EH (cell line): ENCODE data around the gene F12.
A peak's percentile ranks its signal among the peaks of the same experiment; 100 is the strongest.
"Not testable (repeated sequence)": the region's sequence is repeated elsewhere in the genome, so short reads cannot be mapped to it uniquely, and the experiment has no call there.

ENCODE experiments used
- DNase-seq: peaks from one replicate; pipeline ENCODE4 v3.0.0-alpha.2; 2015; ENCODE audit warnings: low read depth

F12 gene

DNA sequence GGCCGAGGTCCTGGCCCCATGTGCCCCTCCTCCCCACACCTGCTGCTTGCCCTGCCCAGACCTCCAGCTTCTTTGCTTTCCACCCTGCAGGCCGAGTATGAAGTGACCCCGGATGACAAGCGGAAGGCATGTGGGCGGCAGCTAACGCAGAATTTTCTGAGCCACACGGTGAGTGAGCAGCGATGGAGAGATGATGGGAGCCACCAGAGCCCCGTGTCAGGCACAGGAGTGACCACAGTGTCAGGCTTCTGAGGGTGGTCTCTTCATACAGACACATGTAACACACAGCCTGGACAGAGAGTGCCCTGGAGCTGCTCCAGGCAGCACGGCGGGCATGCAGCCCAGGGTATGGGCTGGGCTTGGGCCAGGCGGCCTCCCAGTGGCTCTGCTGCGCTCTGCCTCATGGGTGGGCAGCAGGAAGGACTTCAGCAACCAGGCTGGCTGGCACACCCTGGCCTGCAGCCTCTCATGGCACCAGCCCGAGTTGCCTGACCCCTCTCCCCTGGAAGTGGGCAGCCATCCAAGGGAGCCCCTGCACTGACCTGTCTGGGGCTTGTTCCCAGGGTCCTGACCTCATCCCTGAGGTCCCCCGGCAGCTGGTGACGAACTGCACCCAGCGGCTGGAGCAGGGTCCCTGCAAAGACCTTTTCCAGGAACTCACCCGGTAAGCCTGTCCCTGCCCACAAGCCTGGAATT lies 22.9 kb upstream of the F12 start:
- DNase-seq: no peak

DNA sequence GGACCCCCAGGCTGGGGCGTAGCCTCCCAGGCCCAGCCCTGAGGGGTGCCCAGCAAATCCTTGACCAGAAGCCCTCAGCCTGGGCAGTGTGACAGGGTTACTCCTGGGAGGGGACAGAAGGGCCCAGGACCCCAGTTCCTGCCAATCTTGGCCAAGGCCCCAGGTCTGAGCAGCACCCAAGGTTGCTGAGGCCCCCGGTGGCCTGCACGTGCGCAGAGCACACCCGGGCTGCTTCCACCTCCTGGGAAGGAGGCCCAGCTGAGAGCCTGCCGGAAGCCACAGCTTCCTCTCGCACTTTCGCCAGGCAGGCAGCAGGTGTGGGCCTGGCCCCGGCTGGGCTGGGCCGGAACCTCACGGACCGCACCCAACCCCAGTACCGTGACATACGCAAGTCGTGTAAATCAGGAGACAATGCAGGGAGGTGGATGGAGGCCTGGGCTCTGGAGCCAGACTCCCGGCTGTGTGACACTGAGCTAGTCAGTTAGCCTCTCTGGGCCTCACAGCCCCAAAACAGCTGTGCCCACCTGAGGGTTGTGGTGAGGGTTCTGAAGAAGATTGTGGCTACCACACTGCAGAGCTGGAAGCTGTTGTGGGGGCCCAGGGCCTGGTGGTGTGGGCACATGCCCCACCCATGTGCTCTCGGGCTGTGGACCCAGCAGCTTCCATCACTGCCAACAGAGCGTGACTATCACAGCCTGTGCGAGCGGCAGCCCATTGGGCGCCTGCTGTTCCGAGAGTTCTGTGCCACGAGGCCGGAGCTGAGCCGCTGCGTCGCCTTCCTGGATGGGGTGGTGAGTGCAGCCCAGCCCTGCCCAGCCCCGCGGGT lies 22.2 kb upstream of the F12 start:
- DNase-seq: no peak

DNA sequence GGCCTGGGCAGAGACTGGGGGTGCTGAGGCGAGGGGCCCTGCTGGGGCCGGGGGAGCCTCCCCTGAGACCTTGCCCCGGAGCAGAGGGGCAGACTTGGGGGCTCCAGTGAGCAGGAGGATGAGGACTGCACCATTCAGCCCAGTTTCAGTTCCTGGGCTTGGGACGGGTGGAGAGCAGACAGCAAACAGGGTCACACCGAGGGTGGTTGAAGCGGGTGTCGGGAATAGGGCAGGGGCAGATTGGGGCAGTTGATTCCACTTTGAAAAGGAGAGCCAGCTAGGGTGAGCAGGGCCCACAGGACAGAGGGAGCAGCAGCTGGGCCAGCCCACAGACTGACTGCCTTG lies 21.6 kb upstream of the F12 start:
- DNase-seq: no peak

DNA sequence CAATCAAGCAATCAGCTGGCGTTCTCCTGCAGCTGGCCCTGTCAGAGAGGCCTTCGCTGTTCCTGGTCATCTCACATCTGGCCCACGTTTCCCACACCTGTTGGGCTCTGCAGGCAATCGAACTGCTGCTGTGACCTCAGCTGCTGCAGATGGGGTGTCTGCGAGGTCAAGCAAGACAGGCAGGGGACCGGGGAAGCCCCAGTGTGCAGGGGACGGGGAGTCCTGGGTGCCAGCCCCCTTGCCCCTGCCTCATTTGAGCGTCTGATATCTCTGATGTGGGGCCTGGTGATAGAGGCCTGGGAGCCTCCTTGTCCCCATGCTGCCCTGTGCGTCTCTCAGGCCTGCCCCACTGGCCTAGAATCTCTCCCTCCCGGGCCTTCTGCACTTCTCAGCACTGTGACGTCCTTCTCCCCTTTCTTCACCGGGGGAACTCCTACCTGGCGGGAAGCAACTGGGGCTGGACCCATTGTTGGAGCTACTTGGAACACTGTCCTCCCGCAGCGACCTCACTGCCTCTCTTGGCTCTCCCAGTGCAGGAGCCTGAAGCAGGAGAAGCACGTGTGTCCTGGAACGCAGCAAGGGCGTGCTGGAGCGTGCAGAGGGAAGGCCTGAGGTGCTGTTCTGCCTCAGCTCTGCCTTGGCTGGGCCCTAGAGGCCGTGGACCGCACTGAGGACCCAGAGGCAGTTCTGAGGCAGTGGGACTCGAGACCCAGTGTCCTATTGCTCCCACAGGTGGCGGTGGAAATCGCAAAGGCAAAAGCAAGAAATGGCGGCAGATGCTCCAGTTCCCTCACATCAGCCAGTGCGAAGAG lies 21.0 kb upstream of the F12 start:
- no peak for DNase-seq

DNA sequence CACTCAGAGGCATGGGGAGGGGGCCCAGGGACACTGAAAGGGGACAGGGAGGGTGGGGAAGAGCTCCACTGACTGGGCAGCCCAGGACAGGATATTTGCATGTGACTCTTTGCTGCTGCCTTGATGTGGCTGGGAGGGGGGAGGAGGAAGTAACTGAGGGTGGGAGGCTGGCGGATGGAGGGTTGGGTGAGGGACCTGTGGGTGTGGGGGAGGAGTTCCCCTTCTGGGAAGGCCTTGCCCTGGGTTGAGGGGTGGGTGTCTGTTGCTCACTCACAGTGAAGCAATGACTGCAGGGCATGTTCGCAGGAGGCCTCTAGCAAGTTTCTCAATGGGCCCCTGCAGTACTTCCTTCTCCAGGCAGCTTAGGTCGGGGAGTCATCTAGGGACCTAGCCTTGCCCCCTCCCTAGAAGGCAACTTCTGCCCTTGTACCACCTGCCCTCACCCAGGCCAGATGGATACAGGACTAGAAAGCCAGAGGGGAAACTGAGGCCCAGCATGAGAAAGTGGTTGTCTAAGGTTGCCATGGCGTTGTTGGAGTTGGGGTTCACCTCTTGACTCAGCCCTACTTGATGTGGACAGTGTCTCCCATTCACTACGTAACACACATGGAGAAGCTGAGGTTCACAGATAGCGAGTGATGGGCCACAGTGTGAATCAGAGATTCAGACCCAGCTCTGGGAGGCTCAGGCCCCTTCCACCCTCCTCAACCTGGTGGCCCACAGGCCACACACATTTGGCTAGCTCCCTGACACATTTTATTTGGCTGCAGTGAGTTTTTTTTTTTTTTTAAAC lies 20.1 kb upstream of the F12 start:
- no peak for DNase-seq

DNA sequence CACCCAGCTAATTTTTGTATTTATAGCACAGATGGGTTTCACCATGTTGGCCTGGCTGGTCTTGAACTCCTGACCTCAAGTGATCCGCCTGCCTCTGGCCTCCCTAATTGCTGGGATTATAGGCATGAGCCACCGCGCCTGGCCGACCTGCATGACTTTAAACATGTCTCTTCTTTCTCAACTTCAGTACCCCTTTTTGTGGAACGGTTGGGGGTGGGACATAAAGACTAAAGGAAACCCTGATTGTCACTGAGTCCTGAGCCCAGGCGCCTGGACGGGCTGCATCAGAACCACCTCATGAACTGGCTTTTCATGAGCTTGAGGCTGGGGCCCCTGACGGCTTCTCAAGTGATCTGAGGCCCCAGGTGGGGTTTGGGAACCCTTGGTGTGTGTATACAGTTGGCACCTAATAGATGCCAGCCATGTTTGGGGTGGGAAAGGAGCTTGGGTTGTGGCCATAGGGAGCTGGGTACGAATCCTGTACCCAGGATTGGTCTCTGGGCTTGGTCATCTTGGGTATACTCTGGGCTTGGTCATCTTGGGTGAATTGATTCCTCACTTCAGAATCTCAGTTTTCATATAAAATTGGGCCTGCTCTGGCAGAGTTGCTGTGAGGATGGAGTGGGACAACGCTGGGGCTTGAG lies 19.3 kb upstream of the F12 start:
- no peak for DNase-seq

DNA sequence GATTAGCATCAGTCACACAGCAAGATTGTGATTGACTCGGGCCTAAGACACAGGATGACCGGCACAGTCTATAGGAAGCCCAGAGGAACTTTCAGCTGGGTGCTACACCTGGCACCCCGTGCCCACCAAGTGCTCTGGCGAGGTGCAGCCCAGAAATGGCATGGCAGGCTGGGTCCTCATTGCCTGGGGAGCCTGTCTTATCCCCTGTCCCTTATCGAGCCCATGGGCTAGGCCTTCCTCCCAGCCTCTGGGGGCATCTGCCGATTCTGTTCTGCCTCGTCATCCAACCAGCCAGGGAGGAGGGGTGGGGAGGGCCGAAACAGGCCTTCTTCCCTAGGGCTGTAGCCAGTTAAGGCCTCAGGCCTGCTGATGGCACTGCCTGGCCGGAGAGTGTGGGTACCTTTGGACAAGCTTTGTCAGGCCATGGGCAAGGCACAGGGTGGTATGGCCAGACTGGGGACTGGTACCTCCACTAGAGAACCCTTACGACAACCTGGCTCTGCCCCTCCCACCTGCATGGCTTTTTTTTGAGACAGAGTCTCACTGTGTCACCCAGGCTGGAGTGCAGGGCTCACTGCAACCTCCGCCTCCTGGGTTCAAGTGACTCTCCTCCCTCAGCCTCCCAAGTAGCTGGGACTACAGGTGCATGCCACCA lies 18.7 kb upstream of the F12 start:
- no peak for DNase-seq

DNA sequence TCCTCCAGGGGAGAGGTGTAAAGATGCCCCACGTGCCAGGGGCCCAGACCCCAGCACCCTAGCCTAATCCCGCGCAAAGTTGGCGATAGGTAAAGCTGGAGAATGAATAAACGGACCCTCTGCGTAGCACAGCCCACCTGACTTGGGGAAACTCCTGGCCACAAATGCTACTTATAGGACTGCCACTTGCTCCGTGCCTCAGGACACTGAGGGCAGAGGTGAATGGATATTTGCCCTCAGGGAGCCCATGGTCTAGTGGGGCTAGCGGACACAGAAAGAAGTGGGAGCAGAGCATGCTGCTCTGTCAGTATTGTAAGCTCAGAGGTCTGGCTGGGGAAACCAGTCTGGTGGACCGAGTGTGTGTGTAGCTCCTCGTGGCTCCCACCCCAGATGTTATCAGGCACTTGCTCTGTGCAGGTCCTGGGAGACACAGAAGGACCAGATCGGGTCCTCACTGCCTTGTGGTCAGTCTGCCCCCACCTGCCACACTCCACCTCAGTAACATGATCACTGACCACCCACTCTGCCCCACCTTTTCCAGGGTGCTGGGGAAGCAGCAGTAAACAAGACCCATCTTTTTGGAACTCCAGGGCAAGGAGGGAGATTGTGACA lies 18.0 kb upstream of the F12 start:
- DNase-seq: peak; percentile 27

DNA sequence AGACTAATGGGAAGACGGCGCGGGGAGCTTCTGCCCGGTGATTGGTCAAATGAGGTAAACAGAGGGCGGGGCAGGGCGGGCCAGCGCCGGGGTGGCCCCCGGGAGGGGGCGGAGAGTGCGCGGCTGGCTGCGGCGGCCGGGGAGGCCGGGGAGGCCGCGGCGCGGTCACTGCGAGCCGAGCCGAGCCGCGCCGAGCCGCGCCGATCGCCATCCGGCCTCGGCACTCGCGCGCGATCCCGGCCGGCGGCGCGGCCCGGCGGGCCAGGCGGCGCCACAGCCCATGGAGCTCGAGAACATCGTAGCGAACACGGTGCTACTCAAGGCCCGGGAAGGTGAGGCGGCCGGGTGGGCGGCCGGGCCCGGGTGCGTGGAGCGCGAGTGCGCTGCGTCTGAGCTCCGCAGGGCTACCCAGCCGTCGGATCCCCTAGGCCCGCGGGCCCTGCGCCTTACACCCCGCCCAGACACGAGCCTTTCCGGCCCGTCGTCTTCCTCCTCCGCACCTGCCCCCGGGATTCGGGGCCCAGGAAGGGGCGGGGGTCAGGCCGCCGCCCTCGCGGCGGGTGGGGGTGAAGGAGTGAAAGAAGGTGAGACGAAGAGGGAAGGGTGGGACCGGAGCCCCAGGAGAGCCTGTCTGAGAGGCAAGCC lies 17.3 kb upstream of the F12 start, which contains the start of gene GRK6:
Gene GRK6 (plus strand): TSS at position 111 of the 645 bp plus-strand sequence. CDS start 170 bp downstream, at position 281.
- no peak for DNase-seq

DNA sequence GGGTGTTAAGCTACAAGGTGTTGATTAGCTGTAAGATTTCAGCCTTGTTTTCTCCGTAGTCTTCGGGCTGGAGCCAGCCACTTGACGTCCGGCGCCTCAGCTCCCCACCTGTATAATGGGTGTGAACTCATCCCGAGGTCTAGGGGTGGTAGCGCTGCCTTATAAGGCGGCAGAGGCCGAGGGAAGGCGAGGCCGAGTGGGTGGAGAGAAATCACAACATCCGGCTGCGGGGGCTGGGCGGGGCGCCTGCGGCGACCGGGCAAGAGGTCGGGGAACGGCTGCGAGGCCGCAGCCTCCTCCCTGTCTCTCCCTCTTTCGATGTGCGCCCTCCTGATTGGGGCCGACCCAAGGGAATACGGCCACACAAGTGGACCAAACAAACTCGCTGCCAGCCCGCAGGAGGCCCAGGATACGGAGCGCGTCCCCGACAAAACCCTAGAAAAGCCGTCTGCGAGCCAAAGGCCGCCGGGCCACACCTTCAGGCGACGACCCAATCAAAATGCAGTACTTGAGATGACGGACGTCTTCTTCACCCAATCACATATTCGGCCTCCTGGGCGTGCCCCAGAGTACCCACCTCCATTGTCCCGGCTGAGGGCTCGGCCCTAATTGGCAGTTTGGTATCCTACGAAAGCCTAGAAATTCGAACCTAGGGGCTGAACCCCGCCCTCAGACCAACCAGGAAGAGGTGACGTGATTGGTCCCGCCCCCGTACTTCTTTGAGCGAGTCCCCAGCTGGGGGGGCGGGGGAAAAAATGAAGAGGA lies 16.6 kb upstream of the F12 start:
- peak; percentile 100 for DNase-seq

DNA sequence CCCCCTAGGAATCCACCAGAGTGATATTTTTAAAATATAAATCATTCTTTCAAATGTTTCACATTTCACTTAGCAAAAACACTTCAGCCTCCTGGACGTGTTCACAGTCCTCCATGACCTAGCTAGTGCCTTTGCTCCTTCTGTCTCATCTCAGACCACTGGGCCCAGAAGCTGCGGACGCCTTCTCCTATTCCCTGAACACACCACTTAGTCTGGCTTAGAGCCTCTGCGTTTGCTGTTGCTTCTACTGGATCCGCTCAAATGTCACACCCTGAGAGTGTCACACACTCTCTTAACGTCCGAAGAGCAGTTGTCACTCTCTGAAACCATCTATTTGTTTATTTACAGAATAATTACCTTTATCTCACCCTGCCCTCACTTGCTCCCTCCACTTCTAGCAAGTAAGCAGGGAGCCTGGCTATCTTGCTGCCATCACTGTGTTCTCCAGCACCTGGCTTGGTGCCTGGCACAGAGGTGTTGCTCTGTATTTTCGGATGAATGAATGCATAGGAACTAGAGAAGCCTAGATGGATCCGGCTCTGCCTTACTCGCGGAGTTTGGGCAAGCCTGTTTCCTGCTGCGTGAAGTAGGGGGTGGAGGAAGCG lies 15.9 kb upstream of the F12 start:
- no peak for DNase-seq

DNA sequence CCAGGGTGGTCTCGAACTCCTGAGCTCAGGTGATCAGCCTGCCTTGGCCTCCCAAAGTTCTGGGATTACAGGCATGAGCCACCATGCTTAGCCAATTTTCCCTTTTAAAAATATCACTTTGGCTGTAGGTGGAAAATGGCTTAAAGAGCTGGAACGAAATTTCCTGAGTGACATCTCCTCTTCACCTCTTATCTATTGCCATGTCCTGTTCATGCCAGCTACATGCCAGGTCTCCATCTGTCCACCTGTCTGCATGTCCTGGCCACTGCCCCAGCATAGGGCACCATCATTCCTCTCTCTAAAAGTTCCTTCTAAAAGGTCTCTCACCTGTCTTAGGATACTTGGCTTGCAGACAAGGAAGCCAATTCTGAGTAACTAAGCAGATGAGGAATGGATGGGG lies 14.3 kb upstream of the F12 start:
- DNase-seq: no peak

DNA sequence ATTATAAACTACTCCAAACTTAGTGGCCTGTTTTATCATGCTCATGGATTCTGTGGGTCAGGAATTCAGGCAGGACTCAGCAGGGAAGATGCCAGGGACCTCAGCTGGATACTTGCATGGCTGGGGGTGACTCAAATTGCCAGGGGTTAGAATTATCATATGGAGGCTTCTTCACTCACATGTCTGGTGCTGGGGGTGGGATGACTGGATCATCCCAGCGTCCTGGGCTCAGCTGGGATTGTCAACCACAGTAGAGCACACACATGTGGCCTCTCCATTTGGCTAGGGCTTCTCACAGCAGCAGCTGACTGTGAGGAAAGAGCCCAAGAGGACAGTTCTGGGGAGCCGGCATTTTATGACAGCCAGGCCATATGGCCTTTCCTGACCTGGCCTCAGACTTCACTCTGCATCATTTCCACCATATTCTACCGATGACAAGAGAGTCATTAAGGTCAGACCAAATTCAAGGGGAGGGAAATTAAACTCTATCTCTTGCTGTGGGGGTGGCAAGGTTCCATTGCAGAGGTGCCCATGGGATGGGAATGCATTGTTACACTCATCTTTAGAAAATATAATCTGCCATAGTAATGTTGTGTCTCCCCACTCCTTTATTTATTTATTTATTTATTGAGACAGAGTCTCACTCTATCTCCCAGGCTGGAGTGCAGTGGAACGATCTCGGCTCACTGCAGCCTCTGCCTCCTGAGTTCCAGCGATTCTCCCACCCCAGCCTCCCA lies 11.9 kb upstream of the F12 start:
- peak; percentile 57 for DNase-seq

DNA sequence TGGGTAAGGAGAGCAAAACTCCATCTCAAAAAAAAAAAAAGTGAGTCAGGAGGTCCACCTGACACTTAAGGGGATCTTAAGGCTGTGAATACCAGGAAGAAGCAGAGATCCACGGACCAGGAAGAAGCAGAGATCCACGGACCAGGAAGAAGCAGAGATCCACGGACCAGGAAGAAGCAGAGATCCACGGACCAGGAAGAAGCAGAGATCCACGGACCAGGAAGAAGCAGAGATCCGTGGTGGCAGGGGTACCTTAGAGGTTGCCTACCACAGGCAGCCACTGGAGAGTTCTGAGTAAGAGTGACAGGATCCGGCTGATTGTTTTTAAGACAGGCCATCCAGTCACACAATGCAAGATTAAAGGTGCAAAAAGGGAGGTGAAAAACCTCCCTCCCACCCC lies 11.1 kb upstream of the F12 start:
- not testable (repeated sequence) for DNase-seq

DNA sequence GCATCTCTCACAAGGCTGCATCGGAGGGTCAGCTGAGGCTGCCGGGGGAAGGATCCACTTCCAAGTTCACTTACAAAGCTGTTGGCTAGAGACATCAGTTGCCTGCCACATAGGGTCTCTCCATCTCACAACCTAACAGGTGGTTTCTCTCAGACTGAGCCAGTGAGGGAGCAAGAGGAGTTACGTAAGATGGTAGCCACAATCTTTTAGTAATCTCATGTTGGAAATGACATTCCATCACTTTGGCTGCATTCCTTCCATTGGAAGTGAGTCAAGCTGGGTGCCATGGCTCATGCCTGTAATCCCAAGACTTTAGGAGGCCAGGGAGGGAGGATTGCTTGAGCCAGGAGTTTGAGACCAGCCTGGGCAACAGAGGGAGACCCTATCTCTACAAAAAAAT lies 9.7 kb upstream of the F12 start:
- DNase-seq: peak; percentile 72

DNA sequence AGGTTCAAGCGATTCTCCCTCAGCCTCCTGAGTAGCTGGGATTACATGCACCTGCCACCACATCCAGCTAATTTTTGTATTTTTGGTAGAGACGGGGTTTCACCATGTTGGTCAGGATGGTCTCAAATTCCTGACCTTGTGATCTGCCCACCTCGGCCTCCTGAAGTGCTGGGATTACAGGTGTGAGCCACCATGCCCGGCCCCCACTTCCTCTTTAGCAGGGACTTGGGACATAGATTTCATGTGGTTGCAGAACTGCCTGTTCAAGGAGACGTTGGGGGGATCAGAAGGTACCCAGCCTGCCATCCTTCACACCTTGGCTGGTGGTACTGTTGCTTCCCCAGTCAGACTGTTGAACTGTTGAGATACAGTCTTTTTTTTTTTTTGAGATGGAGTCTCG lies 7.7 kb upstream of the F12 start:
- DNase-seq: not testable (repeated sequence)

DNA sequence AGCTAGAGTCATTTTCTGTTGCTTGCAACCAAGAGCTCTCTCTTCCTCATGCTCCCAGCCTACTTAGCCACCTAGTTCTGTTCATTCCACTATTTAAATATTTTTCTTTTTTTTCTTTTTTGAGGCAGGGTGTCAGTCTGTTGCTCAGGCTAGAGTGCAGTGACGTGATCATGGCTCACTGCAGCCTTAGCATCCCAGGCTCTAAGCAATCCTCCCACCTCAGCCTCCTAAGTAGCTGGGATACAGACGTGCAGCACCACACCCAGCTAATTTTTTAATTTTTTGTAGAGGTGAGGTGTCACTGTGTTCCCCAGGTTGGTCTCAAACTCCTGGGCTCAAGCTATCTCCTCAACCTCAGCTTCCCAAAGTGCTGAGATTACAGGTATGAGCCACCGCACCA lies 5.1 kb upstream of the F12 start:
- no peak for DNase-seq

DNA sequence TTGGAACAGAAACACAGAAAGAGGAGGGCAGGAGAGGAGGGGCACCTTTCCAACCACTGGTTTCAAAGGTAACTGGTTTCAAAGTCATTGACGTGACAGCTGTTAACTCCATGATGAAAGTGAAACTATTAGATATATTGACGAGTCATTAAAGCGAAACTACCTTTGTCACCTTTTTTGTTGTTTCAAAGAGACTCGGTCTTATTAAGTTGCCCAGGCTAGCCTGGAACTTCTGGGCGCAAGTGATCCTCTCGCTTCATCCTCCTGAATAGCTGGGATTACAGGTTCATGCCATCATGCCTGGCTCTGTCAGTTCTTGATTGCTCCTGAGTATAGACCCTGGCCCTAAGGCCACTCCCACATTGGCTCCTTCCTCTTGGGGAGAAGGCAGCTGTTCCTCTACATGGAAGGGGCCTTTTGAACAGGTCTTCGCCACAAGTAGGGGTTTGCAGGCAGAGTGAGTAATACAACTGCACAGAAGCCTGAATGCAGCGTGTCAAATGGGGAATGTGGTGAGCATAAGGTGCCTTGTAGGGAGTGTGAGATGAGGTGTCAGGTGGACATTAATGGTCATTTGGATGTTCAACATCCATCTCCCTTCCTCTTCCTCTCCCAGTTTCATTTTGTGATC lies 3.4 kb upstream of the F12 start:
- no peak for DNase-seq
